ENCODE results near the gene CAMK1.

GRCh38 chr3:9779075-9779593 is 9.4 kb upstream of the CAMK1 start:
- TF ChIP-seq, protein P1, sequence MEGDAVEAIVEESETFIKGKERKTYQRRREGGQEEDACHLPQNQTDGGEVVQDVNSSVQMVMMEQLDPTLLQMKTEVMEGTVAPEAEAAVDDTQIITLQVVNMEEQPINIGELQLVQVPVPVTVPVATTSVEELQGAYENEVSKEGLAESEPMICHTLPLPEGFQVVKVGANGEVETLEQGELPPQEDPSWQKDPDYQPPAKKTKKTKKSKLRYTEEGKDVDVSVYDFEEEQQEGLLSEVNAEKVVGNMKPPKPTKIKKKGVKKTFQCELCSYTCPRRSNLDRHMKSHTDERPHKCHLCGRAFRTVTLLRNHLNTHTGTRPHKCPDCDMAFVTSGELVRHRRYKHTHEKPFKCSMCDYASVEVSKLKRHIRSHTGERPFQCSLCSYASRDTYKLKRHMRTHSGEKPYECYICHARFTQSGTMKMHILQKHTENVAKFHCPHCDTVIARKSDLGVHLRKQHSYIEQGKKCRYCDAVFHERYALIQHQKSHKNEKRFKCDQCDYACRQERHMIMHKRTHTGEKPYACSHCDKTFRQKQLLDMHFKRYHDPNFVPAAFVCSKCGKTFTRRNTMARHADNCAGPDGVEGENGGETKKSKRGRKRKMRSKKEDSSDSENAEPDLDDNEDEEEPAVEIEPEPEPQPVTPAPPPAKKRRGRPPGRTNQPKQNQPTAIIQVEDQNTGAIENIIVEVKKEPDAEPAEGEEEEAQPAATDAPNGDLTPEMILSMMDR (IDR thresholded peaks at IDR 0.05): no peak
- TF ChIP-seq POLR2A (IDR thresholded peaks at IDR 0.05): no peak
- no peak for TF ChIP-seq POLR2AphosphoS5 (IDR thresholded peaks at IDR 0.05)
